A673 (cell line): ENCODE data around the gene F8.

ENCODE experiments used
- EZH2 ChIP-seq: fragments of 200-600 bp; sonication (generic); IDR thresholded peaks from 2 replicates; pipeline ENCODE4 v1.6.1; 2017; ENCODE audit warnings: borderline replicate concordance, low read depth, mild to moderate bottlenecking, mixed read lengths, antibody characterized with exemption, low read length; ENCODE audit not compliant: poor library complexity, severe bottlenecking
- TF ChIP-seq, protein P1 (sequence below): fragments of 300-800, 200-600 bp; sonication (generic); conservative IDR thresholded peaks from 2 replicates; pipeline ENCODE4 v1.5.1; 2017; ENCODE audit warnings: low read depth, mild to moderate bottlenecking, antibody characterized with exemption, low read length, moderate library complexity, mixed read lengths

GRCh38 chrX:154840856-154841255 is 181.7 kb downstream of the F8 start:
- TF ChIP-seq EZH2 = no peak
- TF ChIP-seq, protein P1, sequence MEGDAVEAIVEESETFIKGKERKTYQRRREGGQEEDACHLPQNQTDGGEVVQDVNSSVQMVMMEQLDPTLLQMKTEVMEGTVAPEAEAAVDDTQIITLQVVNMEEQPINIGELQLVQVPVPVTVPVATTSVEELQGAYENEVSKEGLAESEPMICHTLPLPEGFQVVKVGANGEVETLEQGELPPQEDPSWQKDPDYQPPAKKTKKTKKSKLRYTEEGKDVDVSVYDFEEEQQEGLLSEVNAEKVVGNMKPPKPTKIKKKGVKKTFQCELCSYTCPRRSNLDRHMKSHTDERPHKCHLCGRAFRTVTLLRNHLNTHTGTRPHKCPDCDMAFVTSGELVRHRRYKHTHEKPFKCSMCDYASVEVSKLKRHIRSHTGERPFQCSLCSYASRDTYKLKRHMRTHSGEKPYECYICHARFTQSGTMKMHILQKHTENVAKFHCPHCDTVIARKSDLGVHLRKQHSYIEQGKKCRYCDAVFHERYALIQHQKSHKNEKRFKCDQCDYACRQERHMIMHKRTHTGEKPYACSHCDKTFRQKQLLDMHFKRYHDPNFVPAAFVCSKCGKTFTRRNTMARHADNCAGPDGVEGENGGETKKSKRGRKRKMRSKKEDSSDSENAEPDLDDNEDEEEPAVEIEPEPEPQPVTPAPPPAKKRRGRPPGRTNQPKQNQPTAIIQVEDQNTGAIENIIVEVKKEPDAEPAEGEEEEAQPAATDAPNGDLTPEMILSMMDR = peak; percentile 51; the same call in 1 of the 2 replicates
